Fibroblast of skin of left biceps (primary cell): ENCODE results near the gene BIN1.
A peak's percentile ranks its signal among the peaks of the same experiment; 100 is the strongest.

Experiments used
- DNase-seq, 2 experiments: peaks; one replicate each; pipeline ENCODE4 v3.0.0-alpha.2; 2013; ENCODE audit warnings: low read depth in 2 of 2

BIN1 gene

GRCh38 chr2:127024769-127025358, 82.1 kb downstream of the BIN1 start:
- DNase-seq = no peak

DNA sequence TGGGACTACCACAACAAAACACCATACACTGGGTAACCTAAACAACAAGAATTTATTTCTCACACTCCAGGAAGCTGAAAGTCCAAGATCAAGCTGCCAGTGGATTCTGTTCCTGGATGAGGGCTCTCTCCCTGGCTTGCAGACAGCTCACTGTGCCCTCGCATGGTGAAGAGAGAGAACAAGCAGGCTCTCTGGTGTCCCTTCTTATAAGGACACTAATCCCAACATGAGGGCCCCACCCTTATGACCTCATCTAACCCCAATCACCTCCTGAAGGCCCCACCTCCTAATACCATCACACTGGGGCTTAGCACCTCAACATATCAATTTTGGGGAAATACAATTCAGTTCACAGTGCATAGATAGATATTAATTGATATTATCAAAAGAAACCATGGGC, 83.5 kb downstream of the BIN1 start:
- no peak for DNase-seq

GRCh38 chr2:127022817-127023216, 84.1 kb downstream of the BIN1 start:
- no peak for DNase-seq

GRCh38 chr2:127020536-127020935, 86.4 kb downstream of the BIN1 start:
- no peak for DNase-seq

DNA sequence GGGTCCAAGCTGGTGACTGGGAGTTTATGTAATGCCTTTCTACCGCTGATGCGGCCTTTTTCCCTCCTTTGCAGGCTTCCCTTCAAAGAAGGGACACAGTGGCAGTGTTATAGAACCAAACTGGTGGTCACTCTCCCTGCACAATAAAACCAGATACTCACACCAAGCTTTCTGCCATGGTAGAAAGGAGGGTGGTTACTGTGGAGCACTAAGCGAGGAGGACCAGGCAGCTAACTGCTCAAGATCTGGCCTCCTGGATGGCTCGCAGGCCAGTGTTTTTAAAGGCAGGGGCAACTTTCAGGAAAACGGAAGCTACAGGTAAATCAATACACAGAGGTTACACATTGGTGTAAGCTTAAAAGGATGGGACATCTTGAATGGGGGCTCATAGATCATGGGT, 89.4 kb downstream of the BIN1 start:
- DNase-seq = no peak

DNA sequence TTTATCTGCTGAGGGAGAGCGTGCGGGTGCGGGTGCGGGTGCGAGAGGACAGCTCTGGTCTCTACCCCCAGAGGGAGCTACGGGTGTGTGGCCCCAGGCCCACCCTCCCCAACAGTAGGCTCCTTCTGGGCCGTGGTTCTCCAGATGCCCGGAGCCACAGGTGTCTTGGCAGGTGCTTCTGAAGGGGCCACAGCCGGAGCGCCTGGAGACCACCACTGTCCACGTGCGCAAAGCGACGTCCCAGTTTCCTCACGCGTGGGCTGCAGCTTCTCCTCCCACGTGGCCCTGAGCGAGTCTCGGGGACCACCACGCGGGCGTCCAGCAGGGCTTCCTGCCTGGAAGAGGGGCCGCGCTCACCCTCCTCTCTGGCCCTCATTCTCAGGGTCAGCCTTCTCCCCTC, 90.6 kb downstream of the BIN1 start:
- DNase-seq = no peak

DNA sequence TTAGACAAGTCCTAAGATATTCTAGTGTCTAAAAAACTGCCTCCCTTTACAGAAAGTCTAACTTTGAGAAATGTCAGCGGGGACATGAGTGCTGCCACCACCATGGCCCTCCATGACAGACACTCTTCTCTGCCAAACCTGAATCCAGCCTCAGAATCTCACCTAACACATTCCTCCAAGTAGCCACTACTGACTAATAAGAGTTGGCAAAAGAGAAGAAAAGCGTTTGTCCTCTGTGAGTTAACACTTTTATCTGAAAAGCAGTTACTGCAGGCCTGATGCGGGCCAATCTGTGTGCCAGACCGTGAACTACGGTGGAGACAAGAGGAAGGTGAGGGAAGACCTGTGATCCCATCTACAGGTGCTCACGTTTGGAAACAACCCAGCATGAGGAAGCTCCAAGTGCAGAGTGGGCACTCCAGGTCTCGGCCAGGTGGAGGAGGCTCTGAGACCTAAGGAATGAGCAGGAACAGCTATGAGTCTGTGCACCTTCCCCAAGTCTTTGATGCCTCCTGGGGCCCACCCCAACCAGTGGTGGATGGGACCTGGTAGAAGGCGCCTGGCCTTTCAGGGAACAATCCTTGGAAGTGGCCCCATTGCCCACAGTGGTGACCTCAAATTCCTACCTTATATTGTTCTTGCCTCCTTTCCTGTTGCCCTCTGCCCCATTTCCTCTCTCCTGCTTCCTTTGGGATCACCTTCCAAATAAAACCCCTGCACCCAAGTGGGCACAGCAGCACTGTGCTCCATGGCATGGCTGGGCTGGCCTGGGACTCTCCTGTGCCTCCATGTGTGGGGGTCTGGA, 91.6 kb downstream of the BIN1 start:
- no peak for DNase-seq

- DNase-seq = peak; percentile 61
Observed at GRCh38 chr2:127014630-127015029, 92.3 kb downstream of the BIN1 start.

DNA sequence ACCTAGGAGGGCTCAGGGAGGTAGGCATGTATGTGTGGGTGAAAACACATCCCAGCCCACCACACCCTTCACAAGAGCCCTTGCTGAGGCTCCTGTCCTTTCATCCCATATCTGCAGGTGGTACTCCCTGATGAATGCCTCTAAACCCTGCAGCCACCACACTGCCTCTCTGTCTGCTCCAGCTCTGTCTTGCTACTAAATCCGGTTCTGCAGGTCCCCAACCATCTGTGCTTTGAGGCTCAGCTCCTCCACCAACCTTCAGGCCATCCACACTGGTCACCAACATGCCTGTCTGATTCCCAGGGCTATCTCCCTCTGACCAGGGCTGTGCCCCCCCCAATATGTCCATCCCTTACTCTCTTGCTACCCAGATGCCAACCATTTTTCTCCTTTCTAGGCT, 92.7 kb downstream of the BIN1 start:
- DNase-seq = no peak

DNA sequence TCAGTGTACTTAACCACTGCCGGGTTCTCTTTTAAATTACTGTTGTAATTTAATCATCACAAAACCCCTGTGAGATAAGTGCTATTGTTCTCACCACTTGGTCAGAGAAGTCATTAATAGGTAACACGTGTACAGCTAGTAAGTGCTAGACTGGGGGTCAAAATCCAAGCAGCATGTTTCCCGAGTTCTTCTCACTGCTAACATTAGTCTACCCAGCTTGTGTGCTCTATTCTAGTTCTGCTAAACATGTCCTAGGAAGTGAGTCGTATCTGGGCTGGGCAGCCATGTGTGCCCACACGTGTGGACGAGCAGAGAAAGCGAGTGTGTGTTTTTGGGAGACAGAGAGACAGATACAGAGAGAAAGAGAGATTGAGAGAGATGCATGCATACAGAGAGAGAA, 94.1 kb downstream of the BIN1 start:
- no peak for DNase-seq

DNA sequence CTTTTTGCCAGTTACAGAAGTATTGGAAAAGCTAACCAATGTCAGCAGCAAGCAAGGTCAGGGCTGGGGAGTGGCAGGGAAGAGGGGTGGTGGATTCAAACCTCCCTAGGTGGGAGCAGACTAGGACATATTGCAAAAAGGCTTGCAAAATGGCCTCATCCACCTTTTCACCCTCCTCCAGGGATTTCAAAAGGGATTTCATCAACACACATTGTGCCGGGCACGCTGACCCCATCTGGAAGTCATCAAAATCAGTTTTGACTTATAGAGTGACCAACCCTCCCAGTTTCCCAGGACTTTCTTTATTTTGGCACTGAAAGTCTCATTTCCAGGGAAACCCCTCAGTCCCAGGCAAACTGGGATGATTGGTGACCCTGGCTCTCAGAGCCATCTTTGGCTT, 94.7 kb downstream of the BIN1 start:
- no peak for DNase-seq

GRCh38 chr2:127011796-127012195, 95.2 kb downstream of the BIN1 start:
- no peak for DNase-seq

- no peak for DNase-seq
Observed at GRCh38 chr2:127011231-127011661, 95.7 kb downstream of the BIN1 start.

- DNase-seq = no peak
Observed at GRCh38 chr2:127008265-127009015, 98.5 kb downstream of the BIN1 start.

DNA sequence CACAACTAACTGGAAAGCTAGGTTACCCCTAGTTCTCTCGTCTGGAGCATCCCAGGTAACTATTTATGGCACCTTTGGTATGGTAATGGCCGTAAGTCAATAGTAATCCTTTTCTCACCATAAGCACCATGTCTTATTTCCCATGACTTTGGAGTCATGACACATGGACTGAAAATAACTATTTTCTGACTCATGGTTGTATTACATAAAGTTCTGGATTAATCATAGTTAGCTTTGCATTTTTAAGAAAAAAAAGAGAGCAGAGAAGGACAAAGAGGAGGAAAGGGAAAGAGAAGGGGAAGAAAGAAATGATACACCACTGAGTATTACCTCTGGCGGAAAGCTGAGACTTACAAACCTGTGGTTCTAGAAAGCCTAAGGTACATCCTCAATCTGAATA, 99.3 kb downstream of the BIN1 start:
- peak; percentile 32 to 34 for DNase-seq

- DNase-seq = no peak
Observed at GRCh38 chr2:127006962-127007361, 100.0 kb downstream of the BIN1 start.

- no peak for DNase-seq
Observed at GRCh38 chr2:127004893-127005600, 101.9 kb downstream of the BIN1 start.

- DNase-seq = no peak
Observed at GRCh38 chr2:127003070-127003800, 103.7 kb downstream of the BIN1 start.

DNA sequence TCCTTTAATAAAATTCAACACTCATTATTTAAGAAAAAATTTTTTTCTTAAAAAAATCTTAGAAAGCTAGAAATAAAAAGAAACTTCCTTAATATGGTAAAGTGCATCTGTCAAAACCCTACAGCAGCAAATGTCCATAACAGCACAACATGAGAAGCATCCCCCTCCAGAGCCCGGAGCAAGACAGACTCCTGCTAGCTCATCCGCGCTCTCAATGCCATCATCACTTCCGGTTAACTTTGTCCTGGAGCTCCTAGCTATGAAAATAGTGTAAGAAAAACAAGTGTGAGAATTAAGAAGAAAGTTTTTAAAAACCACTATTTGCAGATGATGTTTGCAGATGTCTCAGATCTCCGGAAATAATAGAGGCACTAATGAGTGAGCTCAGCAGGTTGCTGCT, 105.2 kb downstream of the BIN1 start:
- DNase-seq = no peak

DNA sequence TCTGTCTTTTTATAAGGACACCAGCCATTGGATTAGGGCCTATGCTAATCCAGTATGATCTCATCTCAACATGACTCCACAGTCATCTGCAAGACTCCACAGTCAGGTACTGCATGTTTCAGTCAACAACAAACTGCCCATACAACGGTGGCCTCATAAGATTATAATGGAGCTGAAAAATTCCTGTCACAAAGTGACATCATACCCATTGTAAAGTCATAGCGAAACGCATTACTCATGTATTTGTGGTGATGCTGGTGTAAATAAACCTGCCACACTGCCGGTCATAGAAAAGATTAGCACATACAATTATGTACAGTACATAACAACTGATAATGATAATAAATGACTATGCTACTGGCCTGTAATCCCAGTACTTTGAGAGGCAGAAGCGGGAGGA, 106.0 kb downstream of the BIN1 start:
- DNase-seq = no peak

DNA sequence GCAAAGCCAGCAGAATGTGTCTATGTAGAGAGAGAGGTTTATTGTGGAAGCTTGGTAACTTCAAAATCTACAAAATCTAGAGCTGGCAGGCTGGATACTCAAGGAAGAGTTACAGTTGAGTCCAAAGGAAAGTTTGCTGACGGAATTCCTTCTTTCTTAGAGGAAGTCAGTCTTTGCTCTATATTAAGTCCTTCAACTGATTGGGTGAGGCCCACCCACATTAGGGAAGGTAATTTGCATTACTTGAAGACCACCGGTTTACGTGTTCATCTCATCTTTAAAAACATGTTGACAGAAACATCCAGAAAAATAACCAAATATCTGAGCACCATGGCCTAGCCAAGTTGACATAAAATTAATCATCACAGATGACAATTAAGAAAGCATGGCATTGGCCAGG, 106.8 kb downstream of the BIN1 start:
- no peak for DNase-seq
